Esophagus squamous epithelium (tissue), 4 donors: Measurements from ENCODE around the gene ADGRB3.

Experiments used
- POLR2A ChIP-seq, 4 donors: fragments of 450-650 bp; IDR thresholded peaks; one replicate each; pipeline ENCODE4 v1.6.1; 2017; ENCODE audit warnings: antibody characterized with exemption in 4 of 4, mild to moderate bottlenecking in 4 of 4, moderate library complexity in 3 of 4
- TF ChIP-seq, protein P1 (sequence below), 6 experiments: fragments of 450-650 bp in 4 of 6; fragments of 200-600 bp in 2 of 6; sonication (generic) in 2 of 6; IDR thresholded peaks; one replicate each; pipeline ENCODE4 v1.5.1; 2016 to 2019; ENCODE audit warnings: antibody characterized with exemption in 6 of 6, mild to moderate bottlenecking in 4 of 6, moderate library complexity in 4 of 6

DNA sequence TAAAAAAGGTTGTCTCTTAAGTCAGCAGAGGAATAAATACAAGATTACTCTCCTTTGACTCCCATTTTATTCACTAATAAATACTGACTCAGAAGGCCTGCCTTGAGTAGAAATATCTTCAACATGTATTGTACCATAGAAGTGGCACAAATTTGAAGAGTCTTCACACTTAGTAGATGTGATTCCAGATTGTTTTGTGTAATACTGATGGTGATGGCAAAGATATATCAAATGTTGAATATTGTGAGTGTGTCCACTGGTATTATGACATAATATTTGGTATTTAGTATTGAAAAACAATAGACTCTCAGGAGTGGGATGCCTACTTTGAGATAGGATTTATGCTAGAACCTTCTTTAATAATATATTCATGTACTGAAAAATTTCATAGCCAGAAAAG lies 7.0 kb downstream of the ADGRB3 start:
- TF ChIP-seq, protein P1, sequence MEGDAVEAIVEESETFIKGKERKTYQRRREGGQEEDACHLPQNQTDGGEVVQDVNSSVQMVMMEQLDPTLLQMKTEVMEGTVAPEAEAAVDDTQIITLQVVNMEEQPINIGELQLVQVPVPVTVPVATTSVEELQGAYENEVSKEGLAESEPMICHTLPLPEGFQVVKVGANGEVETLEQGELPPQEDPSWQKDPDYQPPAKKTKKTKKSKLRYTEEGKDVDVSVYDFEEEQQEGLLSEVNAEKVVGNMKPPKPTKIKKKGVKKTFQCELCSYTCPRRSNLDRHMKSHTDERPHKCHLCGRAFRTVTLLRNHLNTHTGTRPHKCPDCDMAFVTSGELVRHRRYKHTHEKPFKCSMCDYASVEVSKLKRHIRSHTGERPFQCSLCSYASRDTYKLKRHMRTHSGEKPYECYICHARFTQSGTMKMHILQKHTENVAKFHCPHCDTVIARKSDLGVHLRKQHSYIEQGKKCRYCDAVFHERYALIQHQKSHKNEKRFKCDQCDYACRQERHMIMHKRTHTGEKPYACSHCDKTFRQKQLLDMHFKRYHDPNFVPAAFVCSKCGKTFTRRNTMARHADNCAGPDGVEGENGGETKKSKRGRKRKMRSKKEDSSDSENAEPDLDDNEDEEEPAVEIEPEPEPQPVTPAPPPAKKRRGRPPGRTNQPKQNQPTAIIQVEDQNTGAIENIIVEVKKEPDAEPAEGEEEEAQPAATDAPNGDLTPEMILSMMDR (IDR thresholded peaks at IDR 0.05): no peak
- TF ChIP-seq POLR2A (IDR thresholded peaks at IDR 0.05): no peak
